ENCODE data around the gene GAREM2. TPM values are rescaled to one million over a fixed set of nuclear protein-coding genes. Genes with fewer than 3 reads are reported as not detected.

GAREM2 gene
- total and polyA plus RNA-seq, 9 of the 15 experiments (the other 6 are each of a cell fraction or from before 2014, with no cell fraction given): 1.7 to 12.4 (median 2.5) TPM

- TF ChIP-seq ZNF274 (IDR thresholded peaks at IDR 0.05; ENCODE audit: borderline replicate concordance, low read depth, low read length): no peak
- no peak for TF ChIP-seq HNRNPK (IDR thresholded peaks at IDR 0.05; ENCODE audit: low read depth, low read length, poor library complexity, severe bottlenecking)
- no peak for TF ChIP-seq ZC3H4 (CRISPR knock-in tag; IDR thresholded peaks at IDR 0.05; ENCODE audit: borderline replicate concordance)
- no peak for TF ChIP-seq DACH1 (IDR thresholded peaks at IDR 0.05; ENCODE audit: partially characterized antibody)
- TF ChIP-seq HBP1 (CRISPR knock-in tag; IDR thresholded peaks at IDR 0.05): no peak
- no peak for TF ChIP-seq CHD7 (IDR thresholded peaks at IDR 0.05; ENCODE audit: low read depth, low read length)
- no peak for TF ChIP-seq HDAC3 (IDR thresholded peaks at IDR 0.05; ENCODE audit: borderline replicate concordance, partially characterized antibody)
- TF ChIP-seq UBTF (IDR thresholded peaks at IDR 0.05; ENCODE audit: borderline replicate concordance in 1 of 2, low read depth in 2 of 2, low read length in 2 of 2): peak; percentile 45 to 86; a peak in 3 of 4 replicates
- TF ChIP-seq ZNF436 (CRISPR knock-in tag; IDR thresholded peaks at IDR 0.05): no peak
- TF ChIP-seq ZNF212 (CRISPR knock-in tag; IDR thresholded peaks at IDR 0.05): no peak
- no peak for TF ChIP-seq ZNF551 (CRISPR knock-in tag; IDR thresholded peaks at IDR 0.05)
- peak; percentile 85; the same call in 1 of the 2 replicates for TF ChIP-seq ZNF76 (CRISPR knock-in tag; IDR thresholded peaks at IDR 0.05; ENCODE audit: borderline replicate concordance)
These were observed 11.8 kb downstream of the GAREM2 start (continued) for GRCh38 chr2:26184555-26185303.
